Hematopoietic multipotent progenitor cell treated with erythropoietin and hydrocortisone succinate and interleukin-3 and kit ligand, for 4 days (in vitro differentiated cells): ENCODE results near the gene PTCHD1.
A peak's percentile ranks its signal among the peaks of the same experiment; 100 is the strongest.

Source experiments
- DNase-seq: peaks from one replicate; pipeline ENCODE4 v3.0.0-alpha.2; 2015

The PTCHD1 gene

GRCh38 chrX:23334848-23335599 lies at the start of gene PTCHD1:
Gene PTCHD1 (plus strand): TSS chrX:23334849. CDS start chrX:23334876, 27 bp downstream.
- DNase-seq: no peak

GRCh38 chrX:23286731-23287130 lies 47.9 kb upstream of the PTCHD1 start:
- no peak for DNase-seq

GRCh38 chrX:23287191-23287725 lies 47.4 kb upstream of the PTCHD1 start:
- no peak for DNase-seq

- no peak for DNase-seq
Measured at GRCh38 chrX:23292354-23292987, 42.2 kb upstream of the PTCHD1 start.

GRCh38 chrX:23292988-23293651 lies 41.5 kb upstream of the PTCHD1 start:
- no peak for DNase-seq

- no peak for DNase-seq
Measured at GRCh38 chrX:23304881-23305280, 29.8 kb upstream of the PTCHD1 start.

GRCh38 chrX:23311731-23312130 lies 22.9 kb upstream of the PTCHD1 start:
- DNase-seq: no peak

GRCh38 chrX:23312136-23312535 lies 22.5 kb upstream of the PTCHD1 start:
- DNase-seq: no peak

- DNase-seq: peak; percentile 55
Measured at GRCh38 chrX:23317799-23318724, 16.6 kb upstream of the PTCHD1 start.

GRCh38 chrX:23327104-23327503 lies 7.5 kb upstream of the PTCHD1 start:
- peak; percentile 36 for DNase-seq

- no peak for DNase-seq
Measured at GRCh38 chrX:23331701-23332100, 2.9 kb upstream of the PTCHD1 start.

GRCh38 chrX:23332101-23332887 lies 2.4 kb upstream of the PTCHD1 start:
- DNase-seq: peak; percentile 22

- DNase-seq: no peak
Measured at GRCh38 chrX:23332888-23333821, 1.5 kb upstream of the PTCHD1 start.

- no peak for DNase-seq
Measured at GRCh38 chrX:23333842-23334520, 668 bp upstream of the PTCHD1 start.

- DNase-seq: no peak
Measured at GRCh38 chrX:23334521-23334847, 165 bp upstream of the PTCHD1 start.

GRCh38 chrX:23338334-23338733 lies 3.7 kb downstream of the PTCHD1 start:
- no peak for DNase-seq

- DNase-seq: no peak
Measured at GRCh38 chrX:23341452-23341851, 6.8 kb downstream of the PTCHD1 start.

- no peak for DNase-seq
Measured at GRCh38 chrX:23344238-23344903, 9.7 kb downstream of the PTCHD1 start.

GRCh38 chrX:23344904-23345271 lies 10.2 kb downstream of the PTCHD1 start:
- DNase-seq: no peak

GRCh38 chrX:23356189-23356588 lies 21.5 kb downstream of the PTCHD1 start:
- no peak for DNase-seq
